GM21381 (cell line): ENCODE results near the gene CAPN12.

ENCODE experiments used
- ATAC-seq: cut with Tn5 transposase; IDR thresholded peaks from one replicate; pipeline ENCODE4 v1.9.1; 2021; ENCODE audit warnings: mild to moderate bottlenecking, moderate library complexity; ENCODE audit not compliant: unreplicated experiment

The CAPN12 gene

DNA sequence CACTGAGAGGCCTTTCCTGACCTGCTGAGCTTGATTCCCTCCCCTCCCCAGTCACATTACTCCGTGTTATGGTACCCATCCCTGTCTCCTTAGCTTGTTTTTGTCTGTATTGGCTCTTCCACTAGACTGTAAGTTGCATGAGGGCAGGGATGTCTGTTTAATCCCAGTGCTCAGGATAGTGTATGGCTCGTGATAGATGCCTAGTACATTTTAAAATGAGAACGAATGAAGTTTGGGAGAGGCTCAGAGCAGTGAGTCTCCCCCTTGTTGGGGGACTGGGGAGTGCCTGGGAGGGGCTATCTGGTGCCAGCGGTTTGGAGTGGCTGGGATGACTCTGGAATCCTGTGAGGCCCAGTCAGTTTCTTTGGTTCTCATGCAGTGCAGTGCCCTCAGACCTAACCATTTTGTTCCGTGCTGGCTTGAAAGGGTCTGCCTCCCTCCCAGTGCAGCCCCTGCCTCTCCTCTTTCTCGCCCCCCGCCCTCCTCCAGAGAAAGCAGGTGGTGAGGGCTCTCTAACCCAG lies 61.3 kb downstream of the CAPN12 start:
- ATAC-seq = no peak

GRCh38 chr19:38682195-38682867 lies 61.9 kb downstream of the CAPN12 start:
- no peak for ATAC-seq
